ENCODE measurements around the gene ANXA2.

The ANXA2 gene

GRCh38 chr15:60397772-60398445 lies at the start of gene ANXA2:
ANXA2 (minus strand) TSS chr15:60397986; CDS start chr15:60386075, 11,911 bp downstream.
- peak; percentile 94 for DNase-seq (ENCODE audit: low read depth)
- H3K4me3 ChIP-seq (ENCODE audit: low read length): peak within 1 kb of the TSS; percentile 96
- no peak for TF ChIP-seq CTCF (IDR thresholded peaks at IDR 0.05; ENCODE audit: insufficient read depth, low read depth, low read length, missing control alignments)

- peak; percentile 38 for DNase-seq (ENCODE audit: low read depth)
- peak; percentile 55 for TF ChIP-seq CTCF (IDR thresholded peaks at IDR 0.05; ENCODE audit: insufficient read depth, low read depth, low read length, missing control alignments)
- H3K4me3 ChIP-seq (ENCODE audit: low read length): no peak overlapping the region
Observed at GRCh38 chr15:60444289-60444912, 46.6 kb upstream of the ANXA2 start.

- no peak overlapping the region for H3K4me3 ChIP-seq (ENCODE audit: low read length)
- TF ChIP-seq CTCF (IDR thresholded peaks at IDR 0.05; ENCODE audit: insufficient read depth, low read depth, low read length, missing control alignments): no peak
- DNase-seq (ENCODE audit: low read depth): peak; percentile 2
Observed at GRCh38 chr15:60442763-60443162, 45.0 kb upstream of the ANXA2 start.

- no peak for TF ChIP-seq CTCF (IDR thresholded peaks at IDR 0.05; ENCODE audit: insufficient read depth, low read depth, low read length, missing control alignments)
- no peak for DNase-seq (ENCODE audit: low read depth)
- no peak overlapping the region for H3K4me3 ChIP-seq (ENCODE audit: low read length)
Observed at GRCh38 chr15:60442031-60442650, 44.4 kb upstream of the ANXA2 start.

GRCh38 chr15:60441331-60441730 lies 43.5 kb upstream of the ANXA2 start:
- H3K4me3 ChIP-seq (ENCODE audit: low read length): no peak overlapping the region
- TF ChIP-seq CTCF (IDR thresholded peaks at IDR 0.05; ENCODE audit: insufficient read depth, low read depth, low read length, missing control alignments): no peak
- no peak for DNase-seq (ENCODE audit: low read depth)

- no peak for TF ChIP-seq CTCF (IDR thresholded peaks at IDR 0.05; ENCODE audit: insufficient read depth, low read depth, low read length, missing control alignments)
- DNase-seq (ENCODE audit: low read depth): no peak
- H3K4me3 ChIP-seq (ENCODE audit: low read length): no peak overlapping the region
Observed at GRCh38 chr15:60438646-60439045, 40.9 kb upstream of the ANXA2 start.
